OCI-LY7 (cell line): ENCODE data around the gene KIRREL3. TPM values are rescaled to one million over a fixed set of nuclear protein-coding genes. Genes with fewer than 3 reads are reported as not detected.
"Not testable (repeated sequence)": the region's sequence is repeated elsewhere in the genome, so short reads cannot be mapped to it uniquely, and the experiment has no call there.

Source experiments
- BruUV-seq: library from RNA; stranded (reverse); fragments of 400-500 nt; replicated peaks from 2 replicates; lab custom pipeline; 2021; lab: Mats Ljungman, UMichigan
- CTCF ChIA-PET: fragments of 300-600 bp; sonication (Branson Sonifier 250); formaldehyde crosslinking; loops from one replicate; lab custom pipeline; 2022; ENCODE audit warnings: antibody characterized with exemption; ENCODE audit not compliant: unreplicated experiment; lab: Charles Lee
- POLR2A ChIA-PET: fragments of 300-600 bp; sonication (Branson Sonifier 250); formaldehyde crosslinking; loops from one replicate; lab custom pipeline; 2022; ENCODE audit warnings: antibody characterized with exemption; lab: Charles Lee
- DNase-seq: peaks from one replicate; pipeline ENCODE4 v3.0.0-alpha.2; 2015; ENCODE audit warnings: low spot score
- H2AFZ ChIP-seq: fragments of 200-600 bp; sonication (generic), shearing (Covaris generic); 2 replicates; pipeline ENCODE4 v1.6.1; 2014; ENCODE audit warnings: mild to moderate bottlenecking, antibody characterized with exemption, low read length, moderate library complexity
- H3K27ac ChIP-seq: fragments of 200-600 bp; sonication (generic); 2 replicates; pipeline ENCODE4 v1.5.1; 2014; ENCODE audit warnings: mixed run types, low read depth, mild to moderate bottlenecking, moderate library complexity, low read length, inconsistent platforms; ENCODE audit not compliant: poor library complexity, severe bottlenecking
- H3K36me3 ChIP-seq: fragments of 200-600 bp; sonication (generic); 2 replicates; pipeline ENCODE4 v1.6.1; 2014; ENCODE audit warnings: mild to moderate bottlenecking, antibody characterized with exemption, low read length, moderate library complexity, mixed read lengths; ENCODE audit not compliant: insufficient read depth
- H3K4me1 ChIP-seq: fragments of 200-600 bp; sonication (generic); 2 replicates; pipeline ENCODE4 v1.5.1; 2014; ENCODE audit warnings: mild to moderate bottlenecking, low read length; ENCODE audit not compliant: insufficient read depth, poor library complexity, severe bottlenecking
- H3K4me2 ChIP-seq: fragments of 200-600 bp; sonication (generic); 2 replicates; pipeline ENCODE4 v1.6.1; 2014; ENCODE audit warnings: mild to moderate bottlenecking, low read length
- H3K4me3 ChIP-seq: fragments of 200-600 bp; sonication (generic); 2 replicates; pipeline ENCODE4 v1.5.1; 2014; ENCODE audit warnings: mild to moderate bottlenecking, low read depth, low read length; ENCODE audit not compliant: poor library complexity, severe bottlenecking
- H3K79me2 ChIP-seq: fragments of 200-600 bp; sonication (generic); 2 replicates; pipeline ENCODE4 v1.6.1; 2016; ENCODE audit warnings: low read depth, mild to moderate bottlenecking, low read length, moderate library complexity, mixed read lengths; ENCODE audit not compliant: insufficient read depth
- H3K9me2 ChIP-seq: fragments of 200-600 bp; sonication (generic); 2 replicates; pipeline ENCODE4 v1.6.1; 2016; ENCODE audit warnings: mild to moderate bottlenecking, low read length, mixed read lengths; ENCODE audit not compliant: insufficient read depth
- H3K9me3 ChIP-seq: fragments of 200-600 bp; sonication (generic); 2 replicates; pipeline ENCODE4 v1.6.1; 2014; ENCODE audit warnings: mild to moderate bottlenecking, mixed run types, low read length, mixed read lengths
- H4K20me1 ChIP-seq: fragments of 200-600 bp; sonication (generic); 2 replicates; pipeline ENCODE4 v1.6.1; 2014; ENCODE audit warnings: mild to moderate bottlenecking, antibody characterized with exemption, low read length, moderate library complexity, mixed read lengths; ENCODE audit not compliant: insufficient read depth
- EZH2phosphoT487 ChIP-seq: fragments of 200-600 bp; sonication (generic); IDR thresholded peaks from 2 replicates; pipeline ENCODE4 v1.6.1; 2018; ENCODE audit warnings: low read depth, borderline replicate concordance, mild to moderate bottlenecking, mixed run types, antibody characterized with exemption, low read length, moderate library complexity, mixed read lengths
- intact Hi-C: fragments of 100-400 bp; cut with micrococcal nuclease; formaldehyde crosslinking; loops from one replicate; pipeline ENCODE4 v1.10.0; 2022; ENCODE audit not compliant: unreplicated experiment
- total RNA-seq, 2 experiments: library from RNA; depleted of rRNA in 1 of 2; stranded (reverse); fragments of >200 nt in 1 of 2; shearing (Covaris generic) in 1 of 2; gene quantifications; 2 replicates each; pipeline ENCODE4 v1.2.3, GENCODE V29; 2014 to 2022
- TF ChIP-seq, protein P1 (sequence below): fragments of 200-600 bp; sonication (generic); conservative IDR thresholded peaks from 2 replicates; pipeline ENCODE4 v1.5.1; 2014; ENCODE audit warnings: mild to moderate bottlenecking, antibody characterized with exemption, low read length, moderate library complexity, mixed read lengths

The KIRREL3 gene
- total RNA-seq, 2 experiments from 2014 or later = not detected

DNA sequence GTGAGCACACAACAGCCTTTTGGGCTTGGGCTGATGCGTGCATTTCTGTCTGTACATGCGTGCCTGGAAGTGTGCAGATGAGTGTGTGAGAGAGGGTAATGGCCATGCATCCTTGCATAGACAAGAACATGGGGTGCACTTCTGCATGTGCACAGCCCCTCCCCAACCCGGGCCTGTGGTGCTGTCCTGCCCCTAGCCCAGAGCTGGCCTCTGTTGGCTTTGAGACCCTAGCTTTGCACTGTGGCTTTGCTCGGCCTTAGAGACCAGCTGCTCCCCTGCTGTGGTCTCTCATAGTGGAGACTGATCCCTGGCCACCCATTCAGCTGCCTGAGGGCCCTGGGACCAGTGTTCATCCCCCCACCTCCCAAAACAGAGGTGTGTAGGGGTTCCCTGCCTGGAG, 619.7 kb downstream of the KIRREL3 start:
- no peak for DNase-seq
- TF ChIP-seq EZH2phosphoT487 = no peak
- TF ChIP-seq, protein P1, sequence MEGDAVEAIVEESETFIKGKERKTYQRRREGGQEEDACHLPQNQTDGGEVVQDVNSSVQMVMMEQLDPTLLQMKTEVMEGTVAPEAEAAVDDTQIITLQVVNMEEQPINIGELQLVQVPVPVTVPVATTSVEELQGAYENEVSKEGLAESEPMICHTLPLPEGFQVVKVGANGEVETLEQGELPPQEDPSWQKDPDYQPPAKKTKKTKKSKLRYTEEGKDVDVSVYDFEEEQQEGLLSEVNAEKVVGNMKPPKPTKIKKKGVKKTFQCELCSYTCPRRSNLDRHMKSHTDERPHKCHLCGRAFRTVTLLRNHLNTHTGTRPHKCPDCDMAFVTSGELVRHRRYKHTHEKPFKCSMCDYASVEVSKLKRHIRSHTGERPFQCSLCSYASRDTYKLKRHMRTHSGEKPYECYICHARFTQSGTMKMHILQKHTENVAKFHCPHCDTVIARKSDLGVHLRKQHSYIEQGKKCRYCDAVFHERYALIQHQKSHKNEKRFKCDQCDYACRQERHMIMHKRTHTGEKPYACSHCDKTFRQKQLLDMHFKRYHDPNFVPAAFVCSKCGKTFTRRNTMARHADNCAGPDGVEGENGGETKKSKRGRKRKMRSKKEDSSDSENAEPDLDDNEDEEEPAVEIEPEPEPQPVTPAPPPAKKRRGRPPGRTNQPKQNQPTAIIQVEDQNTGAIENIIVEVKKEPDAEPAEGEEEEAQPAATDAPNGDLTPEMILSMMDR = no peak
- H3K27ac ChIP-seq = no peak overlapping the region
- H3K9me2 ChIP-seq = no peaks in the 10 kb centered on the region
- H3K79me2 ChIP-seq = no peaks in the 10 kb centered on the region
- ChIA-PET CTCF (no interaction called here), POLR2A (interaction anchor here (0.9 kb wide), 1 partner anchor 11 kb away, joined by 3 read pairs; no protein-coding TSS in a partner anchor)
- 0 out of 2 replicates have a peak, but pooled peaks cover 4% of the 10 kb centered on the region for H4K20me1 ChIP-seq
- H2AFZ ChIP-seq = no peak overlapping the region
- no TSS peak for BruUV-seq
- no peak overlapping the region for H3K4me2 ChIP-seq
- no peaks in the 10 kb centered on the region for H3K4me1 ChIP-seq
- no peaks in the 10 kb centered on the region for H3K36me3 ChIP-seq
- H3K9me3 ChIP-seq = no peaks in the 10 kb centered on the region
- no peak overlapping the region for H3K4me3 ChIP-seq
- intact Hi-C loops = no loop called here

DNA sequence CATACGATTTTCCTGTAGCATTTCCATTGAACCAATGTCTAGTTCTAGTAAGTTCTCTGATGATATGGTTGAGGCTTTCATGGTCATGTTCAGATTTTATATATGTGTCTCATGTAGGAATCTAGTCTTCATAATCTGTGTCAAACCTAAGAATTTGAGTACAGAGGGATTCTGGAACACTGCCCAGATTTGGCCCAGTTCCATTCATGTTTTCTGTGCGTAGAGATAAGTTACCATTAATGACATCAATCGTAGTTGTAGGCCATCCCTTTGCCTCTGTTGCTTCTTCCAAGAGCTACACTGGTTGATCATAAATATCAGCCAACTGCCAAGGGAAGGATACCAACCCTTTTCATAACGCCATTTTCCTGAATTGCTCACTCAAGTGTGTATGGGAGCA, 621.8 kb downstream of the KIRREL3 start:
- intact Hi-C loops = no loop called here
- ChIA-PET POLR2A (no interaction called here), CTCF (no interaction called here)
- H3K79me2 ChIP-seq = no peaks in the 10 kb centered on the region
- 0 out of 2 replicates have a peak, but pooled peaks cover 4% of the 10 kb centered on the region for H4K20me1 ChIP-seq
- H3K36me3 ChIP-seq = no peaks in the 10 kb centered on the region
- H3K4me2 ChIP-seq = no peak overlapping the region
- H2AFZ ChIP-seq = no peak overlapping the region
- H3K9me2 ChIP-seq = no peaks in the 10 kb centered on the region
- BruUV-seq = no TSS peak
- no peak overlapping the region for H3K4me3 ChIP-seq
- no peak for DNase-seq
- TF ChIP-seq, protein P1 = no peak
- TF ChIP-seq EZH2phosphoT487 = no peak
- no peaks in the 10 kb centered on the region for H3K9me3 ChIP-seq
- no peak overlapping the region for H3K27ac ChIP-seq
- H3K4me1 ChIP-seq = no peaks in the 10 kb centered on the region

DNA sequence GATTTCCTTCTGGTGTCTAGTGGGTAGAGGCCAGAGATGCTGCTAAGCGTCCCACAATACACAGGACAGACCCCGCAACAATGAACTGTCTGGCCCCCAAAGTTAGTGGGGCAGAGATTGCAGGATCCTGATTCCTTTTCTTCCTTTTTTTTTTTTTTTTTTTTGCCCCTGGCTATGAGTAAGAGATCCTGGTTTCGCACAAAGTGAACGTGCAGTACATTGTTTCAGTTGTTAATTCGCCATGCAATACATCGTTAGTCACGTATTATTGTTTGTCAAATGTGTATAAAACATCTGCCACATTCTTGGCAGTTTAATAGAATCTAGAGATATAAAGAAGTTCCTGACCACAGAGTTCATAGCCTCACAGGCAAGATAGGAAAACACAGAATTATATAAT, 624.8 kb downstream of the KIRREL3 start:
- no peaks in the 10 kb centered on the region for H3K36me3 ChIP-seq
- no peaks in the 10 kb centered on the region for H3K9me2 ChIP-seq
- H2AFZ ChIP-seq = no peak overlapping the region
- ChIA-PET POLR2A (no interaction called here), CTCF (no interaction called here)
- DNase-seq = no peak
- no peak overlapping the region for H3K4me2 ChIP-seq
- H4K20me1 ChIP-seq = peaks cover 4% of the 10 kb centered on the region; the same call in 1 of the 2 replicates
- intact Hi-C loops = no loop called here
- no peaks in the 10 kb centered on the region for H3K9me3 ChIP-seq
- H3K27ac ChIP-seq = no peak overlapping the region
- no peaks in the 10 kb centered on the region for H3K4me1 ChIP-seq
- H3K79me2 ChIP-seq = no peaks in the 10 kb centered on the region
- TF ChIP-seq, protein P1 = no peak
- no peak for TF ChIP-seq EZH2phosphoT487
- no TSS peak for BruUV-seq
- no peak overlapping the region for H3K4me3 ChIP-seq

DNA sequence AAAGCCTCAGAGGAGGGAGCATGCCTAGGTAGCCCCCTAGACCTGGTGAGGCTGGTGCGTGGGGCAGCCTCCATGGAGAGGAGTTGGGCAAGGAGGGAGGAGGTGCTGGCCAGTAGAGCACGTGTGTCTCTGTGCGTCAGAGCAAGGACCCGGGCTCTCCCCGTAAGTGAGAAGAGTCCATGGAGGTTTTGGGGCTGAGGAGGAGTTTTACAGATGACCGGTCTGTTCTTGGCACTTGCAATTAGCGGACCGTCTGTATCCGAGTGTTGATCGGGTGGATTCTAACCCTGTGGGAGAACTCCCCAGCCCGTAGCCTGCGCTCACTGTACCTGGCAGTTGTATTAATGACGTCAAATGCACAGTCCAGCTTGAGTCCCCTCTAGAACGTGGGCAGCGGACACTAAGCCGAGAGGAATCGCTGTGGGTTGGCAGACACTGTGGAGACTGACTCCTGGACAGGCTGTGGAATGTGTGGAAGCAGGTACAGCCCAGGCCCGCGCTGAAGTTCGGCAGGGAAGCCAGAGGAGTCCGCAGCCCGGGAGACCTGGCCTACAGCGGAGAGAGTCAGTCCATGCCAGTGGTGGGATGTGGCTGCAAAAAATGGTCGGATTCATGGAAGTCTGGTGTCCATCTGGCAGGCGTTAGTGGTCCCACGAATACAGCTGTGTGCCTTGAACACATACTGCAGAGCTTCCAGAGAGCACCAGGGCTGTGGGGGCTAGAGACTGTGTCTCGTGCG, 625.8 kb downstream of the KIRREL3 start:
- H2AFZ ChIP-seq, BruUV-seq, DNase-seq, H3K9me3 ChIP-seq, H3K9me2 ChIP-seq, H4K20me1 ChIP-seq, H3K4me2 ChIP-seq, H3K79me2 ChIP-seq, intact Hi-C loops, H3K4me3 ChIP-seq, H3K4me1 ChIP-seq, H3K27ac ChIP-seq, CTCF ChIA-PET, H3K36me3 ChIP-seq: not testable (repeated sequence)
- POLR2A ChIA-PET = interaction anchor here (0.6 to 0.9 kb wide), 2 partner anchors 47 to 199 kb away, joined by 4 to 10 read pairs; no protein-coding TSS in a partner anchor
